ENCODE data around the gene CDIPT.
"Not testable (repeated sequence)": the region's sequence is repeated elsewhere in the genome, so short reads cannot be mapped to it uniquely, and the experiment has no call there.

The CDIPT gene

GRCh38 chr16:29896841-29897240 is 33.8 kb upstream of the CDIPT start:
- DNase-seq (ENCODE audit: low spot score), result no peak

- no peak for DNase-seq (ENCODE audit: low spot score)
These were observed 31.3 kb upstream of the CDIPT start for GRCh38 chr16:29894352-29894751.

GRCh38 chr16:29893553-29893952 is 30.5 kb upstream of the CDIPT start:
- DNase-seq (ENCODE audit: low spot score), result no peak

GRCh38 chr16:29892458-29892813 is 29.4 kb upstream of the CDIPT start:
- no peak for DNase-seq (ENCODE audit: low spot score)

- no peak for DNase-seq (ENCODE audit: low spot score)
These were observed 28.8 kb upstream of the CDIPT start for GRCh38 chr16:29891525-29892457.

- DNase-seq (ENCODE audit: low spot score), result not testable (repeated sequence)
These were observed 26.3 kb upstream of the CDIPT start for GRCh38 chr16:29889372-29889771.

GRCh38 chr16:29883987-29884386 is 21.0 kb upstream of the CDIPT start:
- DNase-seq (ENCODE audit: low spot score), result no peak

- DNase-seq (ENCODE audit: low spot score), result no peak
These were observed 18.0 kb upstream of the CDIPT start for GRCh38 chr16:29881050-29881449.

GRCh38 chr16:29878172-29878571 is 15.1 kb upstream of the CDIPT start:
- DNase-seq (ENCODE audit: low spot score), result no peak

- peak; percentile 29 for DNase-seq (ENCODE audit: low spot score)
These were observed 14.4 kb upstream of the CDIPT start for GRCh38 chr16:29877266-29877961.

- DNase-seq (ENCODE audit: low spot score), result peak; percentile 16
These were observed 13.7 kb upstream of the CDIPT start for GRCh38 chr16:29876594-29877249.

- no peak for DNase-seq (ENCODE audit: low spot score)
These were observed 13.2 kb upstream of the CDIPT start for GRCh38 chr16:29876217-29876593.

- DNase-seq (ENCODE audit: low spot score), result no peak
These were observed 12.2 kb upstream of the CDIPT start for GRCh38 chr16:29875206-29875605.

GRCh38 chr16:29873319-29873718 is 10.3 kb upstream of the CDIPT start:
- no peak for DNase-seq (ENCODE audit: low spot score)

GRCh38 chr16:29871822-29872546 is 9.0 kb upstream of the CDIPT start:
- DNase-seq (ENCODE audit: low spot score), result no peak

- not testable (repeated sequence) for DNase-seq (ENCODE audit: low spot score)
These were observed 6.0 kb upstream of the CDIPT start for GRCh38 chr16:29869067-29869466.

GRCh38 chr16:29868396-29869009 is 5.5 kb upstream of the CDIPT start:
- DNase-seq (ENCODE audit: low spot score), result no peak

GRCh38 chr16:29864205-29864604 is 1.2 kb upstream of the CDIPT start:
- DNase-seq (ENCODE audit: low spot score), result no peak

GRCh38 chr16:29863669-29863984 is 601 bp upstream of the CDIPT start:
- no peak for DNase-seq (ENCODE audit: low spot score)

- no peak for DNase-seq (ENCODE audit: low spot score)
These were observed 593 bp downstream of the CDIPT start for GRCh38 chr16:29862383-29862883.

- DNase-seq (ENCODE audit: low spot score), result no peak
These were observed 2.8 kb downstream of the CDIPT start for GRCh38 chr16:29860218-29860617.

- DNase-seq (ENCODE audit: low spot score), result no peak
These were observed 4.1 kb downstream of the CDIPT start for GRCh38 chr16:29858974-29859373.

Data from CD4-positive, alpha-beta T cell treated with Interleukin-15 for 4 hours (primary cell).